ENCODE data around the gene PKP2.

GRCh38 chr12:32854097-32854496 lies 42.5 kb downstream of the PKP2 start:
- TF ChIP-seq RAD21 (IDR thresholded peaks at IDR 0.05; ENCODE audit: low read length) (no peak), POLR2A (IDR thresholded peaks at IDR 0.05; ENCODE audit: low read depth, low read length) (no peak)
